ENCODE measurements around the gene COPB1.

The COPB1 gene

DNA sequence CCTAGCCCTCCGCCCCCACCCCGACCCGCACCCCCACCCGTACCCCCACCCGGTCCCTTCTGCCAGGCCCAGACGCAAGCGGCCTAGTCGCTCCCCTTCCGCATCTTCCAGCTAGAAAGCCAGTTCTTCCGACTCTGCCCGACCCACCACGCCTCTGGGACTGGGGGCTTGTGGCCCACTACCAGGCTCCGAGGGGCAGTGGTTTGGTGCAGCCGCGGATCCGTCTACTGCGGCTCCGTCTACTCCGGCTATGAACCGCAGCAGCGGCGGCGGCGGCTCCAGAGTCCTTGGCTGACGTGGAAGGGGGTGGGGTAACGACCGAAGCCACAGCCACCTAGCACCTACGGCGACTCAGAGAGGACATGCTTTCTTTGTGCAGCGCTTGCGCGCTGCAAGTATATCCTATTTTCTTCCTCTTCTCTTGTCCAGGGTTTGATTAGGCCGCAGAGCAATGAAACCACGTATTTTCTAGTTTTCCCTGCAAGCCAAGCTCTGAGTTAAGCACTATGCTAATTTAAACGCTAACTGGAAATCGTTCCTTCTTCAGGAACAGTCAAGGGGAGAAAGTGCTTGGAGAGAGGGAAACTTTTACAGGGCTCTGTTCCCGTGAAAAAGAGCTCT lies at the start of gene COPB1:
TSS of gene COPB1 (minus strand) at position 252 of the 621 bp plus-strand sequence. CDS start 883 bp downstream, outside the sequence.
- TF ChIP-seq CTCF (conservative IDR thresholded peaks at IDR 0.05) (no peak), ZFX (IDR thresholded peaks at IDR 0.05) (peak; percentile 92)
- H3K27ac ChIP-seq, result peak within 1 kb of the TSS; percentile 79

DNA sequence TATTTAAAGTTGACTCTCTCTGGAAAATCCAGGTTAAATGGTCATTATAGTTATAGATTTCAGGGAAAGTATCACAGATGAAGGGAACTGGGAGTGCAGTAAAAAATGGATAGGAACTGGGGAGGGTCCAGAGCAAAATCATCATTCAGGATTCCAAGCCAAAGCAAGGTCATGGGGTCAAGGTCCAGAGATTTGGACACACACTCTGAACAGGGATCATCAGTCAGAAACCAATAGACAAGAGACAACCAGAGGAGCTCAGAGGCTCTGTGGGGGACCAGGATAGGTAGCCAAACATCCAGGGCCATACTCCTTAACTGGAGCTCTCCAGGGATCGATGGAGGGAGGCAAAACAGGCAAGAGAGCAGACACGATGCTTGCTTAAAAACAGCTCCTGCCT lies 47.8 kb upstream of the COPB1 start:
- no peak overlapping the region for H3K27ac ChIP-seq

GRCh38 chr11:14546672-14547071 lies 47.1 kb upstream of the COPB1 start:
- no peak overlapping the region for H3K27ac ChIP-seq
- no peak for TF ChIP-seq CTCF (conservative IDR thresholded peaks at IDR 0.05)
- no peak for TF ChIP-seq ZFX (IDR thresholded peaks at IDR 0.05)

More for the DNA sequence above, 47.8 kb upstream of the COPB1 start:
- TF ChIP-seq ZFX (IDR thresholded peaks at IDR 0.05), result no peak
- no peak for TF ChIP-seq CTCF (conservative IDR thresholded peaks at IDR 0.05)

GRCh38 chr11:14544611-14545010 lies 45.0 kb upstream of the COPB1 start:
- TF ChIP-seq CTCF (conservative IDR thresholded peaks at IDR 0.05) (no peak), ZFX (IDR thresholded peaks at IDR 0.05) (no peak)

DNA sequence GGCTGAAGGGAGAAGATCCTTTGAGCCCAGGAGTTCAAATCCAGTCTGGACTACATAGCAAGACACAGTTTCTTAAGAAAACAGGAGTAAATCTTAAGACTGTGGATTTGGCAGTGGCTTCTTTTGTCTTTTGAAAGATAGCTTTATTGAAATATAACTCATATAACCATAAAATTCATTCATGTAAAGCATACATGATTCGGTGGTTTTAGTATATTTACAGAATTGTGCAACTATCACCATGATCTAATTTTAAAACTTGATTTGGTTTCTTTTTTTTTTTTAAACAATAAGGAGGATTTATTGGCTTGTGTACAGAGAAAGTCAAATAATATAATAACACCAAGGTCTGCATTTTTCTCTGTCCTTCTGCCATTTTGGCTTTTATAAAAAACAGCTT lies 43.6 kb upstream of the COPB1 start:
- no peak overlapping the region for H3K27ac ChIP-seq
- TF ChIP-seq ZFX (IDR thresholded peaks at IDR 0.05), result no peak
- no peak for TF ChIP-seq CTCF (conservative IDR thresholded peaks at IDR 0.05)

More at GRCh38 chr11:14544611-14545010, 45.0 kb upstream of the COPB1 start:
- no peak overlapping the region for H3K27ac ChIP-seq

DNA sequence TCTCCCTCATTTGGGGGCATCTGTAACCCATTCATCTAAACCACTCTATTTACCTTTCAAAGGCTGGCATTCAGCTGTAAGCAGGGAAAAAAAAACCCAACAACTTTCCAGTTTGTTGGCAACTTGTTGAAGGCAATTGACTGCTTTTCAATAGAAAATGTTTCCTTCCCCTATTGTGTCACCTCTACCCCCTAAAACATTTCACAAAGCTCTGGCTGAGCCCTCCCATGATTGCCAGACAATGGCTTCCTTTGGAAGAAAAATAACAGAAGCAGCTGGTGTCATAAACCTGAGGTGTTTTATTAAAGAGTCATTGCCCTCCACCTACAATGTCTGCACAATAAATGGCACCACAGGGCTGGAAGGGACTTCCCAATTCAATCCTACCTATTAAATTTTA lies 42.7 kb upstream of the COPB1 start:
- no peak overlapping the region for H3K27ac ChIP-seq
- TF ChIP-seq CTCF (conservative IDR thresholded peaks at IDR 0.05), result no peak
- no peak for TF ChIP-seq ZFX (IDR thresholded peaks at IDR 0.05)

DNA sequence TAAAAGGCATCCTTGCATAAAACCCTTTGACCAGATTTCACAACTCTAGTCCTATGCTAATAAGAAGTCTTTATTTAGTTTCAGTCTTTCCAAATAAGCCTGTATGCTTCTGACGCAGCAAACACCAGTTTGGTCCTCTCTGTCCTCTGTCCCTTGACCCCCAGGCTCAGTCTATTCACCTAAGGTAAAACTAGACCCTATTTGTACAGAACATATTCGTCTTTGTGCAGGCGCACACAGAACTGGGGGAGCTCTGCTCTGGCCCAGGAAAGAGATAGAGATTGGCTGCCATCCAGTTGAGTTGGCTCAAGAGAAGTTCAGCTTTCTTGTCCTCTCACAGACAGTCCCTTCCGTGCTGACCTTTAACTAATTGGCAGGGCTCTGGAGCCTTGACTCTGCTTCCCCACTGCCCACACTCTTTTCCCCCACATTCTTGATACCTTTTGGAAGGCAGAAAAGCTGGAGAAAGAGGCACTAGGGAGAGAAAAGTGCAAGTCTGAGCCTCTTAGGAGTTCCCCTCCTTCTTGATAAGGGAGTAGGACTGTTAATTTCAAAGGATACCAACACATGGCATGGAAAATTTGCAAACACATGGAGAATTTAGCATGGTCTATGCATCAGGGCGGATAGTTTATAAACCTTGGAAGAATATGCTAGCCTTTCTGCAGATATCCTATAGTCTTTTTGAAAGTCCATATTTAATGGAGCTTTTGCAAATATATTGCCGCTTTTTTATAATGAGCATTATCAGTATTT lies 41.8 kb upstream of the COPB1 start:
- no peak overlapping the region for H3K27ac ChIP-seq
- TF ChIP-seq CTCF (conservative IDR thresholded peaks at IDR 0.05) (no peak), ZFX (IDR thresholded peaks at IDR 0.05) (no peak)

Measured in C4-2B (cell line).